H9 (cell line): ENCODE data around the gene NEDD4. TPM values are rescaled to one million over a fixed set of nuclear protein-coding genes. Genes with fewer than 3 reads are reported as not detected.

Source experiments
- DNase-seq: peaks from one replicate; pipeline ENCODE4 v3.0.0-alpha.2; 2017
- H2AFZ ChIP-seq: one replicate; pipeline ENCODE4 v1.6.1; 2013; ENCODE audit warnings: mild to moderate bottlenecking, low read length, control low read depth, moderate library complexity
- H2AK5ac ChIP-seq: 2 replicates; pipeline ENCODE4 v1.6.1; 2013; ENCODE audit warnings: low read length, control low read depth, mixed read lengths; ENCODE audit not compliant: insufficient read length
- H2BK120ac ChIP-seq: one replicate; pipeline ENCODE4 v1.6.1; 2013; ENCODE audit warnings: low read depth, mild to moderate bottlenecking, low read length, control low read depth, inconsistent platforms; ENCODE audit not compliant: poor library complexity, severe bottlenecking
- H2BK12ac ChIP-seq: 2 replicates; pipeline ENCODE4 v1.6.1; 2013; ENCODE audit warnings: low read length, control low read depth, mixed read lengths, low read depth; ENCODE audit not compliant: insufficient read length
- H2BK15ac ChIP-seq: 2 replicates; pipeline ENCODE4 v1.6.1; 2013; ENCODE audit warnings: low read depth, low read length, control low read depth
- H2BK20ac ChIP-seq: one replicate; pipeline ENCODE4 v1.6.1; 2013; ENCODE audit warnings: low read depth, mild to moderate bottlenecking, low read length, control low read depth, inconsistent platforms; ENCODE audit not compliant: poor library complexity, severe bottlenecking
- H2BK5ac ChIP-seq: 2 replicates; pipeline ENCODE4 v1.6.1; 2013; ENCODE audit warnings: low read length, control low read depth, mixed read lengths; ENCODE audit not compliant: insufficient read length
- H3K14ac ChIP-seq: 2 replicates; pipeline ENCODE4 v1.6.1; 2013; ENCODE audit warnings: low read length, control low read depth; ENCODE audit not compliant: insufficient read depth
- H3K18ac ChIP-seq: 2 replicates; pipeline ENCODE4 v1.6.1; 2013; ENCODE audit warnings: low read depth, mild to moderate bottlenecking, mixed read lengths, low read length, control low read depth; ENCODE audit not compliant: insufficient read length
- H3K23ac ChIP-seq: 2 replicates; pipeline ENCODE4 v1.6.1; 2013; ENCODE audit warnings: low read length, control low read depth, mixed read lengths, low read depth; ENCODE audit not compliant: insufficient read length
- H3K23me2 ChIP-seq: 2 replicates; pipeline ENCODE4 v1.6.1; 2013; ENCODE audit warnings: low read depth, mild to moderate bottlenecking, mixed read lengths, low read length, control low read depth; ENCODE audit not compliant: insufficient read length, poor library complexity, severe bottlenecking
- H3K27ac ChIP-seq: 2 replicates; pipeline ENCODE4 v1.5.1; 2013; ENCODE audit warnings: low read length, control low read depth, mixed read lengths, low read depth; ENCODE audit not compliant: insufficient read length
- H3K27me3 ChIP-seq: 2 replicates; pipeline ENCODE4 v1.6.1; 2013; ENCODE audit warnings: low read length, control low read depth, inconsistent platforms; ENCODE audit not compliant: insufficient read depth
- H3K4ac ChIP-seq: 2 replicates; pipeline ENCODE4 v1.6.1; 2013; ENCODE audit warnings: low read depth, mild to moderate bottlenecking, control low read depth, inconsistent platforms, low read length, moderate library complexity
- H3K4me1 ChIP-seq: 2 replicates; pipeline ENCODE4 v1.6.1; 2013; ENCODE audit warnings: low read length, control low read depth, inconsistent platforms; ENCODE audit not compliant: insufficient read depth
- H3K4me2 ChIP-seq: 2 replicates; pipeline ENCODE4 v1.6.1; 2013; ENCODE audit warnings: low read length, control low read depth, mixed read lengths; ENCODE audit not compliant: insufficient read length, insufficient read depth
- H3K56ac ChIP-seq: 2 replicates; pipeline ENCODE4 v1.6.1; 2013; ENCODE audit warnings: low read depth, mild to moderate bottlenecking, mixed read lengths, low read length, control low read depth; ENCODE audit not compliant: insufficient read length
- H3K79me1 ChIP-seq: 2 replicates; pipeline ENCODE4 v1.6.1; 2013; ENCODE audit warnings: low read depth, mild to moderate bottlenecking, moderate library complexity, low read length, control low read depth, inconsistent platforms; ENCODE audit not compliant: insufficient read depth, poor library complexity, severe bottlenecking
- H3K79me2 ChIP-seq: 2 replicates; pipeline ENCODE4 v1.6.1; 2013; ENCODE audit warnings: low read length, control low read depth, inconsistent platforms; ENCODE audit not compliant: insufficient read depth
- H3K9ac ChIP-seq: 2 replicates; pipeline ENCODE4 v1.6.1; 2013; ENCODE audit warnings: low read length, control low read depth, mixed read lengths; ENCODE audit not compliant: insufficient read length; ENCODE audit errors: extremely low read depth
- H3K9me3 ChIP-seq: one replicate; pipeline ENCODE4 v1.6.1; 2013; ENCODE audit warnings: low read depth, low read length, inconsistent platforms; ENCODE audit not compliant: control insufficient read depth
- H3T11ph ChIP-seq: one replicate; pipeline ENCODE4 v1.6.1; 2013; ENCODE audit warnings: mild to moderate bottlenecking, low read length, control low read depth, inconsistent platforms
- H4K20me1 ChIP-seq: one replicate; pipeline ENCODE4 v1.6.1; 2013; ENCODE audit not compliant: control insufficient read depth, insufficient read length, insufficient read depth
- H4K5ac ChIP-seq: 2 replicates; pipeline ENCODE4 v1.6.1; 2013; ENCODE audit warnings: low read depth, mild to moderate bottlenecking, mixed read lengths, low read length, control low read depth; ENCODE audit not compliant: insufficient read length
- H4K8ac ChIP-seq: replicated peaks from 2 replicates; pipeline ENCODE4 v1.6.1; 2013; ENCODE audit warnings: low read length, control low read depth, mixed read lengths, low read depth; ENCODE audit not compliant: insufficient read length
- H4K91ac ChIP-seq: 2 replicates; pipeline ENCODE4 v1.6.1; 2013; ENCODE audit warnings: low read depth, mild to moderate bottlenecking, moderate library complexity, mixed read lengths, low read length, control low read depth; ENCODE audit not compliant: insufficient read length
- H3K27ac Mint-ChIP-seq, 3 experiments: 2 replicates in 2 of 3; 3 replicates in 1 of 3; pipeline ENCODE4 v1.8.0; 2020 to 2021; ENCODE audit warnings: mixed read lengths in 3 of 3, mild to moderate bottlenecking in 1 of 3, moderate library complexity in 1 of 3
- H3K27me3 Mint-ChIP-seq: 2 replicates; pipeline ENCODE4 v1.8.0; 2021; ENCODE audit warnings: low read depth, mild to moderate bottlenecking, moderate library complexity, mixed read lengths
- H3K36me3 Mint-ChIP-seq, 3 experiments: 2 replicates in 2 of 3; 3 replicates in 1 of 3; pipeline ENCODE4 v1.8.0; 2020 to 2021; ENCODE audit warnings: low read depth in 3 of 3, mixed read lengths in 3 of 3; ENCODE audit not compliant: insufficient read depth in 1 of 3
- H3K4me1 Mint-ChIP-seq, 2 experiments: 2 replicates each; pipeline ENCODE4 v1.8.0; 2020; ENCODE audit warnings: mixed read lengths in 2 of 2
- H3K4me3 Mint-ChIP-seq, 2 experiments: 2 replicates in 1 of 2; 3 replicates in 1 of 2; pipeline ENCODE4 v1.8.0; 2020 to 2021; ENCODE audit warnings: mild to moderate bottlenecking in 2 of 2, mixed read lengths in 2 of 2, moderate library complexity in 1 of 2
- H3K9me3 Mint-ChIP-seq, 2 experiments: 2 replicates in 1 of 2; 3 replicates in 1 of 2; pipeline ENCODE4 v1.8.0; 2020; ENCODE audit warnings: mild to moderate bottlenecking in 2 of 2, mixed read lengths in 2 of 2, moderate library complexity in 1 of 2
- CTCF ChIP-seq: fragments of 200-600 bp; sonication (generic); conservative IDR thresholded peaks from 3 replicates; pipeline ENCODE4 v1.8.0; 2021; ENCODE audit warnings: antibody characterized with exemption, mild to moderate bottlenecking
- WGBS: extraction: QIAGEN DNeasy Blood & Tissue Kit; methylation state at CpG from one replicate; pipeline ENCODE4 v1.1.7; 2013; ENCODE audit warnings: missing lambda C conversion rate, low lambda C conversion rate, mixed read lengths; ENCODE audit not compliant: insufficient read length; ENCODE audit errors: extremely low coverage; 5-methylcytosine and 5-hydroxymethylcytosine counted together
- total RNA-seq: library from RNA; stranded (reverse); gene quantifications from 2 replicates; pipeline ENCODE4 v1.2.1, GENCODE V29; 2021

Gene NEDD4
- total RNA-seq, 1 experiment from 2014 or later = 9.6 TPM

- no peak for DNase-seq
- H3K27ac Mint-ChIP-seq = no peak overlapping the region
- H3K79me1 ChIP-seq = no peaks in the 10 kb centered on the region
- no CpG with 5 or more reads among the region's 2 CpGs for WGBS
- no peak overlapping the region for H3K14ac ChIP-seq
- no peak overlapping the region for H3K4me2 ChIP-seq
- H2BK20ac ChIP-seq = no peak overlapping the region
- no peak overlapping the region for H4K91ac ChIP-seq
- H3K23me2 ChIP-seq = no peaks in the 10 kb centered on the region
- H3K4me1 Mint-ChIP-seq = no peaks in the 10 kb centered on the region
- no peak overlapping the region for H3K9ac ChIP-seq
- H2BK15ac ChIP-seq = no peak overlapping the region
- H3K27ac ChIP-seq = no peak overlapping the region
- no peaks in the 10 kb centered on the region for H3K4me1 ChIP-seq
- TF ChIP-seq CTCF = no peak
- H3K9me3 Mint-ChIP-seq = no peaks in the 10 kb centered on the region
- H2AFZ ChIP-seq = no peak overlapping the region
- no peak overlapping the region for H4K5ac ChIP-seq
- no peak overlapping the region for H3K4ac ChIP-seq
- no peaks in the 10 kb centered on the region for H3K79me2 ChIP-seq
- no peaks in the 10 kb centered on the region for H4K20me1 ChIP-seq
- no peak overlapping the region for H2BK5ac ChIP-seq
- H3T11ph ChIP-seq = no peak overlapping the region
- H3K23ac ChIP-seq = no peak overlapping the region
- H3K18ac ChIP-seq = no peak overlapping the region
- no peak overlapping the region for H2BK12ac ChIP-seq
- H3K56ac ChIP-seq = no peak overlapping the region
- no peaks in the 10 kb centered on the region for H3K9me3 ChIP-seq
- H3K27me3 ChIP-seq = no peaks in the 10 kb centered on the region
- H2BK120ac ChIP-seq = no peak overlapping the region
- H4K8ac ChIP-seq = no peak overlapping the region
- no peak overlapping the region for H3K4me3 Mint-ChIP-seq
- no peaks in the 10 kb centered on the region; the same call in 1 of the 2 replicates for H3K27me3 Mint-ChIP-seq
- no peaks in the 10 kb centered on the region for H3K36me3 Mint-ChIP-seq
- no peak overlapping the region for H2AK5ac ChIP-seq
Observed at GRCh38 chr15:56034514-56034913, 41.1 kb upstream of the NEDD4 start.
